Adrenal gland (tissue), 12 donors: ENCODE results near the gene YKT6. TPM values are rescaled to one million over a fixed set of nuclear protein-coding genes. Genes with fewer than 3 reads are reported as not detected.

Experiments
- DNase-seq, 7 donors: peaks; one replicate each; pipeline ENCODE4 v3.0.0-alpha.2; 2019 to 2020
- H3K27ac ChIP-seq, 5 donors: fragments of 200-600 bp; sonication (generic) in 4 of 5; 1 replicate in 3 of 5; 2 replicates in 2 of 5; pipeline versions ENCODE4 v1.5.1 to v1.8.0; 2016 to 2020; ENCODE audit warnings: mild to moderate bottlenecking in 1 of 5
- H3K27me3 ChIP-seq: fragments of 200-600 bp; 2 replicates; pipeline ENCODE4 v1.8.0; 2021
- H3K36me3 ChIP-seq, 2 donors: fragments of 200-600 bp; replicated peaks in 1 of 2; 1 replicate in 1 of 2; 2 replicates in 1 of 2; pipeline versions ENCODE4 v1.5.1 to v1.8.0; 2018 to 2022
- H3K4me1 ChIP-seq, 2 donors: fragments of 200-600 bp; replicated peaks in 1 of 2; 1 replicate in 1 of 2; 2 replicates in 1 of 2; pipeline versions ENCODE4 v1.5.1 to v1.8.0; 2018 to 2021
- H3K4me3 ChIP-seq, 4 donors: fragments of 200-600 bp; sonication (generic) in 3 of 4; one replicate each; pipeline ENCODE4 v1.5.1; 2016 to 2018
- H3K9me3 ChIP-seq, 3 donors: fragments of 200-600 bp; sonication (generic) in 1 of 3; replicated peaks in 1 of 3; 1 replicate in 2 of 3; 2 replicates in 1 of 3; pipeline versions ENCODE4 v1.5.1 to v1.8.0; 2016 to 2021
- POLR2A ChIP-seq, 2 donors: fragments of 450-650 bp; IDR thresholded peaks; one replicate each; pipeline ENCODE4 v1.6.1; 2017; ENCODE audit warnings: antibody characterized with exemption in 2 of 2, mild to moderate bottlenecking in 2 of 2, moderate library complexity in 1 of 2
- WGBS, 4 donors: extraction: QIAGEN DNeasy Blood & Tissue Kit in 2 of 4; methylation state at CpG; one replicate each; pipeline versions ENCODE4 v1.1.5 to v1.1.7; 2013 to 2017; 5-methylcytosine and 5-hydroxymethylcytosine counted together
- intact Hi-C, 2 donors: fragments of 100-400 bp; cut with DNase I; formaldehyde crosslinking; loops; one replicate each; pipeline versions ENCODE4 v1.14.1 to v1.15.0; 2022 to 2023
- polyA plus RNA-seq, 3 donors: library from polyadenylated mRNA; stranded (reverse); fragments of 200-250 nt in 2 of 3; fragments of 350-450 nt in 1 of 3; fragmentation: Illumina TruSeq in 1 of 3; extraction: RNeasy Lipid Tissue Mini Kit (QIAGEN cat#74804) in 1 of 3; gene quantifications; one replicate each; pipeline ENCODE4 v1.2.3, GENCODE V29; 2013 to 2014
- total RNA-seq, 9 donors: library from RNA; depleted of rRNA in 4 of 9; stranded (reverse); fragments of >200 nt in 4 of 9; fragments of 120-200 nt in 1 of 9; fragmentation: NEBNext Ultra II Directional in 1 of 9; extraction: Animal tissue kit (Norgen Biotek cat#: 25700) in 1 of 9; gene quantifications; one replicate each; pipeline versions ENCODE4 v1.1.0 to v1.2.4, GENCODE V29; 2013 to 2023
- TF ChIP-seq, protein P1 (sequence below), 6 experiments: fragments of 450-650 bp in 4 of 6; fragments of 200-600 bp in 2 of 6; sonication (generic) in 1 of 6; IDR thresholded peaks; 1 replicate in 5 of 6; 2 replicates in 1 of 6; pipeline versions ENCODE4 v1.5.1 to v1.8.0; 2016 to 2021; ENCODE audit warnings: antibody characterized with exemption in 6 of 6, mild to moderate bottlenecking in 2 of 6, moderate library complexity in 1 of 6
- donor health status: healthy with polysubstance abuse.
- donor health status: Bipolar disorder and iron deficiency.
- donor health status: DM: yes; HTN: yes; CAD: no.
- donor health status: DM: no; HTN: no; CAD: no.
- donor health status: DM: no; HTN: no; CAD: no.
- donor health status: DM: yes; HTN: yes; CAD: no.

YKT6 gene
- total and polyA plus RNA-seq, 12 donors: 32.8 to 94.7 (median 53.8) TPM

DNA sequence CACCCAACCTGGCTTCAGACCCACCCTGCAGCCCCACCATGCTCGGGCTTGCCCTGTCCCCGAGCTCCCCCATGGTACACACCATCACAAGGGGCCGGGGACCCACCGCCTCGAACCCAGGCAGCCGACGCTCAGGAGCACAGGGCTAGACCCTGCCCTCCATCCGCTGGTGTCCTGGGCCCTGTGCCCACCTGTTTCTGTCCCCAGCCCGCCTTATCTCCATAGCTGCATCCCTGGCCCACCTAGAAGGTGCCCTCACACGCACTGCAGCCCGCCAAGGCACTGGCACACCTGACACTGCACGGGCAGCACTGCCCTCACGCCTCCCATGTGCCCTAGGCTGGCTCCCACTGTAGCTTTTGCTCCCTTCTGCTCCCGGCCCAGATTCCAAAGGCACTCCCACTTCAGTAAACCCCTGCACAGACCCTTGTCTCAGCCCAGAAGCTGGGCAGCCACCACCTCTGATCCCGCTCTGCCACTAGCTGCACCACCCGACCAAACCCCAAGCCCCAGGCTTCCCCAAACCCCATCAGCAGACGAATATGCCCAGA, 17.1 kb downstream of the YKT6 start:
- Histone ChIP-seq H3K4me3 (no peak overlapping the region), H3K27me3 (no peaks in the 10 kb centered on the region), H3K36me3 (peaks cover 0 to 5% of the 10 kb centered on the region in 2 donors), H3K4me1 (no peaks in the 10 kb centered on the region), H3K9me3 (no peaks in the 10 kb centered on the region), H3K27ac (no peak overlapping the region)
- intact Hi-C loops: no loop called here
- TF ChIP-seq, protein P1, sequence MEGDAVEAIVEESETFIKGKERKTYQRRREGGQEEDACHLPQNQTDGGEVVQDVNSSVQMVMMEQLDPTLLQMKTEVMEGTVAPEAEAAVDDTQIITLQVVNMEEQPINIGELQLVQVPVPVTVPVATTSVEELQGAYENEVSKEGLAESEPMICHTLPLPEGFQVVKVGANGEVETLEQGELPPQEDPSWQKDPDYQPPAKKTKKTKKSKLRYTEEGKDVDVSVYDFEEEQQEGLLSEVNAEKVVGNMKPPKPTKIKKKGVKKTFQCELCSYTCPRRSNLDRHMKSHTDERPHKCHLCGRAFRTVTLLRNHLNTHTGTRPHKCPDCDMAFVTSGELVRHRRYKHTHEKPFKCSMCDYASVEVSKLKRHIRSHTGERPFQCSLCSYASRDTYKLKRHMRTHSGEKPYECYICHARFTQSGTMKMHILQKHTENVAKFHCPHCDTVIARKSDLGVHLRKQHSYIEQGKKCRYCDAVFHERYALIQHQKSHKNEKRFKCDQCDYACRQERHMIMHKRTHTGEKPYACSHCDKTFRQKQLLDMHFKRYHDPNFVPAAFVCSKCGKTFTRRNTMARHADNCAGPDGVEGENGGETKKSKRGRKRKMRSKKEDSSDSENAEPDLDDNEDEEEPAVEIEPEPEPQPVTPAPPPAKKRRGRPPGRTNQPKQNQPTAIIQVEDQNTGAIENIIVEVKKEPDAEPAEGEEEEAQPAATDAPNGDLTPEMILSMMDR (IDR thresholded peaks at IDR 0.05): no peak
- no peak for TF ChIP-seq POLR2A (IDR thresholded peaks at IDR 0.05)
- peak in 1 of 7 donors; percentile 2 for DNase-seq
- WGBS, 4 donors: 78 to 91% (median 79%) methylated on average over 13 to 17 of the region's 17 CpGs

DNA sequence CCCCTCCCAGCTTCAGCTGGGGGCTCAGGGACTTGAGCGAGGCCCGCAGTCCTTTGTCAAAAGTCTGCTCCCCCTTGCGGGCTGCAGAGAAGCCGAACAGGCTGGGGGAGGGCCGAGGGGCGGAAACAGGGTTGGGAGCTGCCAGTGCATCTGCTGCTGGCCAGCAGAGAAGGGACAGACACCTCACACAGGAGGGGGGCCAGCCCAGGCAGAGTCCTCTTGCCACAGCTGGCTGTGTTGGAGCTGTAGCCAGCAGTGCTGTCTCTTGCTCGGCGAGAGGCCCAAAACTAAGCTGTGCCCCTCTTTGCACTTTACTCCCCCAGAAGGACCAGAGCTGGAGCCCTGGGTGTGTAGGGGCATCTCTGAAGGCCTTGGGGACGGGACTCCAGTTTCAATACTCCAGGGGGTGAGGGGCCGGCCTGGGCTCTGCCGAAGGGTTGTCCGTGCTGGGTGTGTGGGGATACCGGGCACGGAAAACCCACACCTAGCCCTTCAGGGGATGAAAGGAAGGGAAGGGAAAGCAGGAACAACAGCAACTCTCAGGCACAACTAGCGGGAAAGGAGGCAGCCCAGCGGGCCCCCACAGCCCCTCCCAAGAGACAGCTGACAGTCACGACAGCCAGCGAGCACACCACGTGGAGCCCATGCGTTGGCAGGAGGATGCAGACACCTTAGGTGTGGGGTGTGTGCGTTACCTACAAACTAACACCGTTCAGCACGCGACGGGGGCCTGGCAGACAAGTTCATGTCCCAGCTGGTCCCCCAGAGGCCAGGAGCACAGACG, 17.8 kb downstream of the YKT6 start:
- Histone ChIP-seq H3K4me1 (no peaks in the 10 kb centered on the region), H3K4me3 (no peak overlapping the region), H3K27me3 (no peaks in the 10 kb centered on the region), H3K27ac (no peak overlapping the region), H3K9me3 (no peaks in the 10 kb centered on the region), H3K36me3 (no peaks in the 10 kb centered on the region)
- peak in 1 of 7 donors; percentile 11 for DNase-seq
- intact Hi-C loops: no loop called here
- no peak for TF ChIP-seq POLR2A (IDR thresholded peaks at IDR 0.05)
- 78 to 86% (median 82%) methylated on average over 20 to 26 of the region's 26 CpGs for WGBS, 4 donors

DNA sequence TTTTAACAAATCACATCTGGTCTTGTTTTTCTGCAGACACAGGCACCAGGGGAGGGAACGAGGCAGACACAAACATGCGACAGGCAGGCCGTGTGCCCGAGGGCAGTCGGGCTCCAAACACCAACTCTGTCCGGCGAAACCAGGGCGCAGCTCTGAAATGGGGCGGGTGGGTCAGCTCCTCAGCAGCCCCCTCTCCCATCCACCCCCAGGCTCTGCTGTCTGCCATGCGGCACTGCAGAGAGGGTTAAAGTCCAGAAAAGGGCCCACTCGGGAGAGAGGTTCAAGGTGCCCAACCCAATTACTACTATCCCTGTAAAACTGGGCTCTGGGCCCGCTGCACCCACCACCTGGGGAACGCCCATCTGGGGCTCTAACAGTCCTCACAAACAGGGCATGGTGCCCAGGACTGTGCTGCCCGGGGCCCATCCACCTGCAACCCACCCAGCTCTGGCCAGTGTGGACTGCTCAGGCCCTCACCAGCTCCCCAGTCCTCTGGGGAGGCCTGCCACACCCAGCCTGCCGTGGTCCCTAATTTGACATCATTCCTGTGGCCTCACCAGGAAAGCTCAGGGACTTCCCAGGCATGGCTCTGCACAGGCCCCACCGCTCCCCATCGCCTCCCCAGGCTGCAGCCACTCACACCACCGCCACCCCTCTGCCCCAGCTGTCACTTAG, 18.7 kb downstream of the YKT6 start:
- TF ChIP-seq POLR2A (IDR thresholded peaks at IDR 0.05): no peak
- TF ChIP-seq, protein P1 (IDR thresholded peaks at IDR 0.05): no peak
- intact Hi-C loops: no loop called here
- Histone ChIP-seq H3K4me3 (no peak overlapping the region), H3K36me3 (no peaks in the 10 kb centered on the region), H3K9me3 (no peaks in the 10 kb centered on the region), H3K27me3 (no peaks in the 10 kb centered on the region), H3K27ac (no peak overlapping the region), H3K4me1 (no peaks in the 10 kb centered on the region)
- WGBS, 4 donors: 92 to 95% (median 94%) methylated on average over 11 to 18 of the region's 18 CpGs
- DNase-seq: peak in 1 of 7 donors; percentile 5

DNA sequence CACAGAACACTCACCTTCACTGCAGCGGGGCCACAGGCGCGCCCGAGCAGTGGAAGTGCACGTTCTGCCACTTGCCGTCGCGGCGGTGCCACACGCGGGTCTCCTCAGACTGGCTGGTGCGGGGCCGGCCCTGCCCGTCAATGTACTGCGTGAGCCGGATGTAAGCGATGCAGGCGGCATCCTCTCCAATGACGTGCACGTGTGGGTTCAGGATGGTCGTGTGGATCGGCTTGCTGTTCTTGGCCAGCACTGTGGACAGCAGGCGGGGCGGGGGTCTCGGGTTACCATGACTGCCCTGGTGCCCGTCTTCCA, 19.2 kb downstream of the YKT6 start:
- DNase-seq: peak in 1 of 7 donors; percentile 3
- WGBS, 4 donors: 91 to 96% (median 92%) methylated on average over 15 to 26 of the region's 26 CpGs
- no peaks in the 10 kb centered on the region for H3K9me3 ChIP-seq
- H3K4me3 ChIP-seq: no peak overlapping the region
- no peak overlapping the region for H3K27ac ChIP-seq
- no peaks in the 10 kb centered on the region for H3K27me3 ChIP-seq
- intact Hi-C loops: no loop called here
- no peaks in the 10 kb centered on the region for H3K4me1 ChIP-seq
- no peaks in the 10 kb centered on the region for H3K36me3 ChIP-seq
- TF ChIP-seq POLR2A (IDR thresholded peaks at IDR 0.05): no peak
- TF ChIP-seq, protein P1 (IDR thresholded peaks at IDR 0.05): no peak
